Measurements from ENCODE around the gene CHD5.
A peak's percentile ranks its signal among the peaks of the same experiment; 100 is the strongest.

DNA sequence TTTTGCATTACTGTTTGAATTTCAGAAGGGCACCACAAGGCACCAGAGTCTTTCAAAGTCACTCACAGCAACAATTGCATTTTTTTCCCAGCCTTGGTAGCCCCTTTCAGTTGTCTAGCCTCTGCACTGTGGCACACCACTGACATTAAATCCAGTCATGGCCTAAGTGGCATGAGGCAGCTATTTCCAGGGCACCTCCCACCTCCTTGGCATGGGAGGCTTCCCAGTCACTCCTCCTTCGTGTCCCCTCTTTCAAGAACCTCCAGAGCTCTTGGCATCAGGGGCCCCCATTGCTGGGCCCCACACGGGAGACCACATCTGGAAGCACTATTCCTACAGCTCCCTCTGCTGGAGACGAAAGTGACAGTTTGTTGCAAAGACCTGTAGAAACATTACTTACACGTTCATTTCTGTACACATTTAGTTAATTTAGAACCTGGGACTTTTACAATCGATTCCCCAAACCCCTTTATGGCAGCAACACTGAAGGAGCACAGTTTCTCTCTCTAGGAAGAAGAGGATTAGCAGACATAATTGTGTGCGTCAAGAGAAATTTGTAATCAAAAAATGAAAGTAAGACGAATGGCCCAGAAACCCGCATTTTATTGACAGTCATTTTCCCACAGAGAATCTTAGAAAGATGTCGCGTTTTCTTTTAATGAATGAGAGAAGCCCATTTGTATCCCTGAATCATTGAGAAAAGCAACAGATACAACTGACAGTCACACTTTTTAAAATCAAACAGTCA lies 5.7 kb upstream of the CHD5 start:
- TF ChIP-seq, protein P1, sequence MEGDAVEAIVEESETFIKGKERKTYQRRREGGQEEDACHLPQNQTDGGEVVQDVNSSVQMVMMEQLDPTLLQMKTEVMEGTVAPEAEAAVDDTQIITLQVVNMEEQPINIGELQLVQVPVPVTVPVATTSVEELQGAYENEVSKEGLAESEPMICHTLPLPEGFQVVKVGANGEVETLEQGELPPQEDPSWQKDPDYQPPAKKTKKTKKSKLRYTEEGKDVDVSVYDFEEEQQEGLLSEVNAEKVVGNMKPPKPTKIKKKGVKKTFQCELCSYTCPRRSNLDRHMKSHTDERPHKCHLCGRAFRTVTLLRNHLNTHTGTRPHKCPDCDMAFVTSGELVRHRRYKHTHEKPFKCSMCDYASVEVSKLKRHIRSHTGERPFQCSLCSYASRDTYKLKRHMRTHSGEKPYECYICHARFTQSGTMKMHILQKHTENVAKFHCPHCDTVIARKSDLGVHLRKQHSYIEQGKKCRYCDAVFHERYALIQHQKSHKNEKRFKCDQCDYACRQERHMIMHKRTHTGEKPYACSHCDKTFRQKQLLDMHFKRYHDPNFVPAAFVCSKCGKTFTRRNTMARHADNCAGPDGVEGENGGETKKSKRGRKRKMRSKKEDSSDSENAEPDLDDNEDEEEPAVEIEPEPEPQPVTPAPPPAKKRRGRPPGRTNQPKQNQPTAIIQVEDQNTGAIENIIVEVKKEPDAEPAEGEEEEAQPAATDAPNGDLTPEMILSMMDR (IDR thresholded peaks at IDR 0.05) = peak; percentile 85
- TF ChIP-seq SIN3A (IDR thresholded peaks at IDR 0.05; ENCODE audit: borderline replicate concordance, insufficient read depth, low read depth, low read length) (no peak), POLR2AphosphoS5 (IDR thresholded peaks at IDR 0.05; ENCODE audit: low read depth, low read length) (no peak), REST (IDR thresholded peaks at IDR 0.05; ENCODE audit: insufficient read depth in 1 of 2, low read depth in 2 of 2, low read length in 1 of 2) (no peak), TCF7L2 (IDR thresholded peaks at IDR 0.05; ENCODE audit: low read depth, low read length) (no peak)
